A673 (cell line): ENCODE results near the gene RBMS1. TPM values are rescaled to one million over a fixed set of nuclear protein-coding genes. Genes with fewer than 3 reads are reported as not detected.

Source experiments
- BruUV-seq: library from RNA; stranded (reverse); fragments of 400-500 nt; replicated peaks from 2 replicates; lab custom pipeline; 2021; lab: Mats Ljungman, UMichigan
- CTCF ChIA-PET: fragments of 300-600 bp; sonication (Branson Sonifier 250); formaldehyde crosslinking; loops from one replicate; lab custom pipeline; 2022; ENCODE audit warnings: antibody characterized with exemption; lab: Charles Lee
- POLR2A ChIA-PET: fragments of 300-600 bp; sonication (Branson Sonifier 250); formaldehyde crosslinking; loops from one replicate; lab custom pipeline; 2022; ENCODE audit warnings: antibody characterized with exemption; ENCODE audit not compliant: low non-redundant PET; lab: Charles Lee
- DNase-seq: peaks from one replicate; pipeline ENCODE4 v3.0.0-alpha.2; 2015; ENCODE audit warnings: low spot score
- H3K27ac ChIP-seq: fragments of 200-600 bp; sonication (generic); 2 replicates; pipeline ENCODE4 v1.5.1; 2016; ENCODE audit warnings: mixed run types, low read depth, mild to moderate bottlenecking, mixed read lengths, antibody characterized with exemption, low read length; ENCODE audit not compliant: poor library complexity, severe bottlenecking
- H3K27me3 ChIP-seq: fragments of 200-600 bp; sonication (generic); replicated peaks from 2 replicates; pipeline ENCODE4 v1.6.1; 2017; ENCODE audit warnings: mixed run types, low read depth, mild to moderate bottlenecking, mixed read lengths, antibody characterized with exemption, low read length; ENCODE audit not compliant: insufficient read depth, poor library complexity
- H3K36me3 ChIP-seq: fragments of 200-600 bp; sonication (generic); 2 replicates; pipeline ENCODE4 v1.6.1; 2016; ENCODE audit warnings: mixed run types, mild to moderate bottlenecking, mixed read lengths, antibody characterized with exemption, low read length; ENCODE audit not compliant: insufficient read depth, poor library complexity, severe bottlenecking
- H3K4me1 ChIP-seq: fragments of 200-600 bp; sonication (generic); 2 replicates; pipeline ENCODE4 v1.6.1; 2017; ENCODE audit warnings: mixed run types, mild to moderate bottlenecking, mixed read lengths, antibody characterized with exemption, low read length; ENCODE audit not compliant: insufficient read depth, poor library complexity, severe bottlenecking
- H3K4me3 ChIP-seq: fragments of 200-600 bp; sonication (generic); 2 replicates; pipeline ENCODE4 v1.5.1; 2016; ENCODE audit warnings: low read depth, mixed run types, mild to moderate bottlenecking, mixed read lengths, low read length; ENCODE audit not compliant: poor library complexity, severe bottlenecking
- H3K9me3 ChIP-seq: fragments of 200-600 bp; sonication (generic); 2 replicates; pipeline ENCODE4 v1.6.1; 2016; ENCODE audit warnings: mixed run types, low read depth, mild to moderate bottlenecking, mixed read lengths, antibody characterized with exemption, low read length; ENCODE audit not compliant: poor library complexity, severe bottlenecking
- CTCF ChIP-seq: fragments of 300-800, 200-600 bp; sonication (generic); conservative IDR thresholded peaks from 2 replicates; pipeline ENCODE4 v1.5.1; 2017; ENCODE audit warnings: low read depth, mild to moderate bottlenecking, antibody characterized with exemption, low read length, moderate library complexity, mixed read lengths
- EZH2 ChIP-seq: fragments of 200-600 bp; sonication (generic); IDR thresholded peaks from 2 replicates; pipeline ENCODE4 v1.6.1; 2017; ENCODE audit warnings: borderline replicate concordance, low read depth, mild to moderate bottlenecking, mixed read lengths, antibody characterized with exemption, low read length; ENCODE audit not compliant: poor library complexity, severe bottlenecking
- intact Hi-C: fragments of 100-400 bp; cut with micrococcal nuclease; formaldehyde crosslinking; loops from one replicate; pipeline ENCODE4 v1.10.0; 2022; ENCODE audit not compliant: unreplicated experiment
- total RNA-seq: library from RNA; stranded (reverse); gene quantifications from 2 replicates; pipeline ENCODE4 v1.2.3, GENCODE V29; 2021

The RBMS1 gene
- total RNA-seq, 1 experiment from 2014 or later, result 84.9 TPM

- CTCF ChIA-PET, result no interaction called here
- no peaks in the 10 kb centered on the region for H3K27me3 ChIP-seq
- POLR2A ChIA-PET, result no interaction called here
- H3K27ac ChIP-seq, result no peak overlapping the region
- BruUV-seq, result no TSS peak
- no peaks in the 10 kb centered on the region for H3K36me3 ChIP-seq
- peaks cover 33% of the 10 kb centered on the region for H3K4me1 ChIP-seq
- peaks cover 3% of the 10 kb centered on the region for H3K9me3 ChIP-seq
- no peak for TF ChIP-seq EZH2
- no peak for TF ChIP-seq CTCF
- no peak overlapping the region for H3K4me3 ChIP-seq
- intact Hi-C loops, result no loop called here
- no peak for DNase-seq
Measured at GRCh38 chr2:160354677-160355076, 138.9 kb downstream of the RBMS1 start.

GRCh38 chr2:160353813-160354212 lies 139.8 kb downstream of the RBMS1 start:
- H3K36me3 ChIP-seq, result no peaks in the 10 kb centered on the region
- peaks cover 33% of the 10 kb centered on the region for H3K4me1 ChIP-seq
- no peaks in the 10 kb centered on the region for H3K27me3 ChIP-seq
- no peak overlapping the region for H3K27ac ChIP-seq
- POLR2A ChIA-PET, result no interaction called here
- no peak overlapping the region for H3K4me3 ChIP-seq
- DNase-seq, result no peak
- no TSS peak for BruUV-seq
- CTCF ChIA-PET, result interaction anchor here (0.6 to 1.0 kb wide), 2 partner anchors 75 to 131 kb away, joined by 3 to 4 read pairs; no protein-coding TSS in a partner anchor
- intact Hi-C loops, result no loop called here
- no peak for TF ChIP-seq EZH2
- no peak for TF ChIP-seq CTCF
- H3K9me3 ChIP-seq, result peaks cover 3% of the 10 kb centered on the region

- H3K27ac ChIP-seq, result no peak overlapping the region
- H3K4me3 ChIP-seq, result no peak overlapping the region
- intact Hi-C loops, result no loop called here
- H3K36me3 ChIP-seq, result no peaks in the 10 kb centered on the region
- no peaks in the 10 kb centered on the region for H3K27me3 ChIP-seq
- peaks cover 3% of the 10 kb centered on the region for H3K9me3 ChIP-seq
- no TSS peak for BruUV-seq
- ChIA-PET POLR2A (no interaction called here), CTCF (interaction anchor here (0.6 to 1.0 kb wide), 2 partner anchors 76 to 132 kb away, joined by 3 to 4 read pairs; no protein-coding TSS in a partner anchor)
- DNase-seq, result peak; percentile 55
- peaks cover 31% of the 10 kb centered on the region for H3K4me1 ChIP-seq
- TF ChIP-seq CTCF (peak; percentile 56), EZH2 (no peak)
Measured at GRCh38 chr2:160353166-160353565, 140.4 kb downstream of the RBMS1 start.
